Smooth muscle cell of trachea (primary cell): Measurements from ENCODE around the gene NBPF9. TPM values are rescaled to one million over a fixed set of nuclear protein-coding genes. Genes with fewer than 3 reads are reported as not detected.

Experiments used
- total RNA-seq: library from RNA; depleted of rRNA; stranded (reverse); fragments of >200 nt; gene quantifications from 2 replicates; pipeline ENCODE4 v1.2.1, GENCODE V29; 2014

Gene NBPF9, protein sequence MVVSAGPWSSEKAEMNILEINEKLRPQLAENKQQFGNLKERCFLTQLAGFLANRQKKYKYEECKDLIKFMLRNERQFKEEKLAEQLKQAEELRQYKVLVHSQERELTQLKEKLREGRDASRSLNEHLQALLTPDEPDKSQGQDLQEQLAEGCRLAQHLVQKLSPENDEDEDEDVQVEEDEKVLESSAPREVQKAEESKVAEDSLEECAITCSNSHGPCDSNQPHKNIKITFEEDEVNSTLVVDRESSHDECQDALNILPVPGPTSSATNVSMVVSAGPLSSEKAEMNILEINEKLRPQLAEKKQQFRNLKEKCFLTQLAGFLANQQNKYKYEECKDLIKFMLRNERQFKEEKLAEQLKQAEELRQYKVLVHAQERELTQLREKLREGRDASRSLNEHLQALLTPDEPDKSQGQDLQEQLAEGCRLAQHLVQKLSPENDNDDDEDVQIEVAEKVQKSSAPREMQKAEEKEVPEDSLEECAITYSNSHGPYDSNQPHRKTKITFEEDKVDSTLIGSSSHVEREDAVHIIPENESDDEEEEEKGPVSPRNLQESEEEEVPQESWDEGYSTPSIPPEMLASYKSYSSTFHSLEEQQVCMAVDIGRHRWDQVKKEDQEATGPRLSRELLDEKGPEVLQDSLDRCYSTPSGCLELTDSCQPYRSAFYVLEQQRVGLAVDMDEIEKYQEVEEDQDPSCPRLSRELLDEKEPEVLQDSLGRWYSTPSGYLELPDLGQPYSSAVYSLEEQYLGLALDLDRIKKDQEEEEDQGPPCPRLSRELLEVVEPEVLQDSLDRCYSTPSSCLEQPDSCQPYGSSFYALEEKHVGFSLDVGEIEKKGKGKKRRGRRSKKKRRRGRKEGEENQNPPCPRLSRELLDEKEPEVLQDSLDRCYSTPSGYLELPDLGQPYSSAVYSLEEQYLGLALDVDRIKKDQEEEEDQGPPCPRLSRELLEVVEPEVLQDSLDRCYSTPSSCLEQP (N-terminal part only)
- 20.5 and 22.8 TPM in 2 replicates for total RNA-seq

DNA sequence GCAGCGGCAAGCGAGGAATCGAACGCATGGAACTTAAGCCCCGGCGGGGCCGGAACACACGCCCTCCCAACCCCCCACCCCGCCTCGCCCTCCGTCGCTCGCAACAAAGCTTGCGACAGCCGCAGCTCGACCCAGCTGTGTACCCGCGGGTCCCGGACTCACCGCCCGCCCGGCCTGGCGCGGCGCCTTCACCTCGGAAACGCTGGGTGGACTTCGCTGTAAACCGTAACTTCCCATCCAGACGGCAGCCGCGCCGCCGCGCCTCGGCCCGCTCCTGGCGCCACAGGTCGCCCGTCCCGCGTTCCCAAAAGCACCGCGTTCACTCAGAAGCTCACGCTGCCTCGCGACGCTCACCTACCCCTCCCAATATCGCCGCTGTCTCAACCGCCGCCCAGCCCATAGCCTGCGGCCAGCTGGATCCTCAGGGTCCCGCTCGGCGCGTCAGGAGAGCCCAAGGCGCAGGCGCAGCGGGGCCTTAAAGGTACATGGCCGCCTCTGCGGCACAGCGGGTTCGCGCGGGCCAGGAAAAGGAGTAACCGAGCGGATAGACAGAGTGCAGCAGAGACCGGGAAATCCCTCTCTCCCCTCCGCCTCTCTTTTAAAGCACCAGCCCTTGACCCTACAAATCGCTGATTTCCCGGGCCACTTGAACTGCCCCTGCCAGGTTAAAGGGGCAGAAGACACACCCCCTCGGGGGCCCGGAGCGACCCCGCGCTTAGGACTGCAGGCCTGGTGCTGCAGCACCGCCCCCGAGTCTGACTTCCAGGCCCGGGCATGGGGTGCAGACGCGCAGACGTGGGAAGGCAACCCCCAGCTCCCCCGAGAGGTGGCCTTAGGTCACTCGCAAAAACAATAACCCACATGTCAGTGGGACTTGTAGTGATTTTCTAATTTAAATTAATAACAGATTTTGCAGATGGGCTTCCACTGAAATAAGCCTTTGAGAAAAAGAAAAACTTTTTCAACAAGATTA lies at the start of gene NBPF9:
Gene NBPF9 (minus strand): TSS at position 443 of the 973 bp plus-strand sequence. CDS start 21,412 bp downstream, outside the sequence.

